ENCODE data around the gene CACNA2D3.

CACNA2D3 gene

DNA sequence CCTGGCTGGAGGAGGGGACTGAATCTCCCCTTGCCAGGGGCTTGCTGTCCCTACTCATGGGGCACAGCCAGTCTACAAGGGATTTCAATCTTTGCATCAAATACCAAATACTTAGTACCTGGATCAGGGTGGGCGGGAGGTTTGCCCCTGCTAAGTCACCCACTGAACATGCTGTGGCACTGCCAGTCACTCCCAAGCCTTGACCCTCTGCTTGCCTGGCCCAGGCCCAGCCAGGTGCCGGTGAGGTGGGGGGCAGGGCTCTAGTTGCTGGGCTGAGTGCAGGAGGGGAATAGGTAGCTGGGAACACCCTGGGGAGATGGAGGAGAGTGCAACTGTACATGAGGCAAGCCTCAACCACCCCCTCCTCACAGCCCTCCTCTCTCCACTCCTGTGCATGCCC lies 941.8 kb downstream of the CACNA2D3 start:
- TF ChIP-seq FOXP2 (optimal IDR thresholded peaks at IDR 0.05; ENCODE audit: borderline replicate concordance, extremely low read depth, extremely low read length, insufficient read depth) (no peak), REST (IDR thresholded peaks at IDR 0.05; ENCODE audit: insufficient read depth in 1 of 2, low read depth in 2 of 2, low read length in 2 of 2) (no peak), SIN3A (IDR thresholded peaks at IDR 0.05; ENCODE audit: borderline replicate concordance, insufficient read depth, low read length) (no peak), POLR2AphosphoS5 (IDR thresholded peaks at IDR 0.05; ENCODE audit: low read depth, low read length) (no peak), TAF1 (IDR thresholded peaks at IDR 0.05; ENCODE audit: borderline replicate concordance, insufficient read depth, low read length) (no peak)

DNA sequence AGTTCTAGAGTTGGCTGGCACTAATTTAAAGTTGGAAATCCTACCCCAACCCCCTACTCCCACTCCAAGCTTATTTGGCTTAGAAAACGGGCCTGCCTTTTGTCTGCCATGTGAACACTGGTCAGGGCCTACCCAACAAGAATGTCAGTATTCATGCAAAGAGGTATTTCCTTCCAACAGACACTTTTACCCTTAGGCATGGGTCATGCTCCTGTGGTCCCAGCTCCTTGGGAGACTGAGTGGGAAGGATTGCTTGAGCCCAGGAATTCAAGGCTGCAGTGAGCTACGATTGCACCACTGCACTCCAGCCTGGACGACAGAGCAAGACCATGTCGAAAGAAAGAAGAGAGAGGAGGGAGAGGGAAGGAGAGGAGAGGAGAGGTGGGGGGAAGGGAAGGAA lies 943.0 kb downstream of the CACNA2D3 start:
- no peak for TF ChIP-seq SIN3A (IDR thresholded peaks at IDR 0.05; ENCODE audit: borderline replicate concordance, insufficient read depth, low read length)
- no peak for TF ChIP-seq POLR2AphosphoS5 (IDR thresholded peaks at IDR 0.05; ENCODE audit: low read depth, low read length)
- TF ChIP-seq FOXP2 (optimal IDR thresholded peaks at IDR 0.05; ENCODE audit: borderline replicate concordance, extremely low read depth, extremely low read length, insufficient read depth) = no peak
- no peak for TF ChIP-seq TAF1 (IDR thresholded peaks at IDR 0.05; ENCODE audit: borderline replicate concordance, insufficient read depth, low read length)
- TF ChIP-seq REST (IDR thresholded peaks at IDR 0.05; ENCODE audit: insufficient read depth in 1 of 2, low read depth in 2 of 2, low read length in 2 of 2) = no peak

DNA sequence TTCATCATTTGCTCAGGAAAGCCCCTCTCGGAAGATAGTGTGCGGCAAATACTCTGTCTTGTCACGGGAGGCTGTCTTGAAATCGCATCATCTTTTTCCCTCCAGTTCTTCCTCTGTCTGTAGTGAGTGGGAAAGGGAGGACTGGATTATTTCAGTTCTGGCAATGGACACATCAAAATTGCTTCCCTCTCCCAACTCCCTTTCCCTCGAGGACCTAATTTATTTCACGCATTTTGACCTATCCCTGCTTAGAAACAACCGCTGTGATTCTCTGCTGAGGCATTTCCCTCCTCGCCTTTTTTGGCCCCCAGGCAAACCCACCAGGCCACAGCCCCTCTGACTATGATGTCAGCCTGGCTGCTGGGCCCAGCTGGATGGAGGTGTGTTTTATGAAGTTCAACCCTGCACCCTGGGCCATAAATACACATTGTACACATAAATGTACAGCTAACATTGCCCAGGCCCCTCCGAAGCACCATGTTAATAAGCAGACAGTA lies 944.2 kb downstream of the CACNA2D3 start:
- TF ChIP-seq REST (IDR thresholded peaks at IDR 0.05; ENCODE audit: insufficient read depth in 1 of 2, low read depth in 2 of 2, low read length in 2 of 2) (no peak), FOXP2 (optimal IDR thresholded peaks at IDR 0.05; ENCODE audit: borderline replicate concordance, extremely low read depth, extremely low read length, insufficient read depth) (no peak), POLR2AphosphoS5 (IDR thresholded peaks at IDR 0.05; ENCODE audit: low read depth, low read length) (no peak), SIN3A (IDR thresholded peaks at IDR 0.05; ENCODE audit: borderline replicate concordance, insufficient read depth, low read length) (no peak), TAF1 (IDR thresholded peaks at IDR 0.05; ENCODE audit: borderline replicate concordance, insufficient read depth, low read length) (no peak)

DNA sequence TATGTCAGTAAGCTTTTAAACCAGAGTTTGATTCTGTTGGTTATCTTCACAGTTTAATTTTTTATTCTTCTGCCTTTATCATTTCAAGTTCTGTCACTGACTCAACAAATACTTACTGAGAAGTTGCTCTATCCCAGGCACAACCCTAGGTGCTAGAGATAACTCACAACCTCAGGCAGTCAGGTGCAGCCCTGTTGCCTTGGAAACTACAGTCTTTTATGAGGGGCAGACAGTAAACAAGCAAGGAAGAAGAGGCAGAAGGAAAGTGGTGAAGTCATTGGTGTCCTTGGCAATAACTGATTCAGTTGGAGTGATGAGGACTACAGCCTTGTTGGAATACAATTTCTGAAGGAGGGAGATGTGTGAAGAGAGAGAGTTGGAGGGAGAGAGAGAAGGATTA lies 947.6 kb downstream of the CACNA2D3 start:
- TF ChIP-seq SIN3A (IDR thresholded peaks at IDR 0.05; ENCODE audit: borderline replicate concordance, insufficient read depth, low read length) (no peak), TAF1 (IDR thresholded peaks at IDR 0.05; ENCODE audit: borderline replicate concordance, insufficient read depth, low read length) (no peak)

DNA sequence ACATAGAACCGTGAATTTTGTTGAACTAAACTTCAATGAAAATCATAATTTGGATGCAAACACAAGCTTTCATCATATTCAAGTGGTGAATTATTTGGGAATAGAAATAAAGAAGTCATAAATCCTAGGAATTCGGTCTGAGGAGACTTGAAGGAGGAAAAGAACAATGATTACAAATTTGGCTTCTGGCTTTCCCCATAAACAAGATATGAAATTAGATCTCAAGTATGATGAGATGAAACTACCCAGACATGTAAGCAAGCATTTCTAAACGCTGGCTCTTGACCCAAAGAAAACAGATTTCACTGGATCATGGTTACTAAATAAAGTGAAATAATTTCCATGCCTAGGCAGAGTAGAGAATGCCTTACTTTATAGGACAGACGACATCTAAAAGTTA lies 952.4 kb downstream of the CACNA2D3 start:
- no peak for TF ChIP-seq SIN3A (IDR thresholded peaks at IDR 0.05; ENCODE audit: borderline replicate concordance, insufficient read depth, low read length)
- TF ChIP-seq REST (IDR thresholded peaks at IDR 0.05; ENCODE audit: insufficient read depth in 1 of 2, low read depth in 2 of 2, low read length in 2 of 2) = no peak
- TF ChIP-seq FOXP2 (optimal IDR thresholded peaks at IDR 0.05; ENCODE audit: borderline replicate concordance, extremely low read depth, extremely low read length, insufficient read depth) = no peak
- no peak for TF ChIP-seq POLR2AphosphoS5 (IDR thresholded peaks at IDR 0.05; ENCODE audit: low read depth, low read length)
- no peak for TF ChIP-seq TAF1 (IDR thresholded peaks at IDR 0.05; ENCODE audit: borderline replicate concordance, insufficient read depth, low read length)
